PC-9 (cell line): ENCODE results near the gene UBE2M. TPM values are rescaled to one million over a fixed set of nuclear protein-coding genes. Genes with fewer than 3 reads are reported as not detected.

Experiments
- BruUV-seq: library from RNA; stranded (reverse); fragments of 400-500 nt; replicated peaks from 2 replicates; lab custom pipeline; 2021; lab: Mats Ljungman, UMichigan
- CTCF ChIA-PET: fragments of 300-600 bp; sonication (Branson Sonifier 250); formaldehyde crosslinking; loops from one replicate; lab custom pipeline; 2022; ENCODE audit warnings: antibody characterized with exemption; lab: Charles Lee
- POLR2A ChIA-PET: fragments of 300-600 bp; sonication (Branson Sonifier 250); formaldehyde crosslinking; loops from one replicate; lab custom pipeline; 2022; ENCODE audit warnings: antibody characterized with exemption; ENCODE audit not compliant: unreplicated experiment; lab: Charles Lee
- DNase-seq, 2 experiments: peaks; one replicate each; pipeline versions ENCODE4 v3.0.0 to v3.0.0-alpha.2; 2015 to 2022; ENCODE audit warnings: mixed read lengths in 1 of 2
- H2AFZ ChIP-seq: fragments of 200-600 bp; sonication (generic); 2 replicates; pipeline ENCODE4 v1.8.1; 2017; ENCODE audit warnings: antibody characterized with exemption
- H3F3A ChIP-seq: fragments of 200-600 bp; sonication (generic); 2 replicates; pipeline ENCODE4 v1.8.1; 2017; ENCODE audit warnings: antibody characterized with exemption, mild to moderate bottlenecking, low read depth; ENCODE audit not compliant: insufficient read depth
- H3K27ac ChIP-seq: fragments of 200-600 bp; sonication (generic); 2 replicates; pipeline ENCODE4 v1.6.1; 2016; ENCODE audit warnings: mixed run types
- H3K27me3 ChIP-seq: fragments of 200-600 bp; sonication (generic); 2 replicates; pipeline ENCODE4 v1.6.1; 2016; ENCODE audit warnings: low read depth, mixed run types; ENCODE audit not compliant: insufficient read depth
- H3K36me3 ChIP-seq: fragments of 200-600 bp; sonication (generic); 2 replicates; pipeline ENCODE4 v1.6.1; 2016; ENCODE audit warnings: low read depth, mixed run types
- H3K4me1 ChIP-seq: fragments of 200-600 bp; sonication (generic); replicated peaks from 2 replicates; pipeline ENCODE4 v1.6.1; 2016; ENCODE audit warnings: mixed run types; ENCODE audit not compliant: insufficient read depth
- H3K4me2 ChIP-seq: fragments of 200-600 bp; sonication (generic); 2 replicates; pipeline ENCODE4 v1.6.1; 2017; ENCODE audit warnings: mixed run types
- H3K4me3 ChIP-seq: fragments of 200-600 bp; sonication (generic); 2 replicates; pipeline ENCODE4 v1.6.1; 2016; ENCODE audit warnings: mixed run types
- H3K79me2 ChIP-seq: fragments of 200-600 bp; sonication (generic); 2 replicates; pipeline ENCODE4 v1.6.1; 2017; ENCODE audit warnings: low read depth, mixed run types
- H3K9me2 ChIP-seq: fragments of 200-600 bp; sonication (generic); 2 replicates; pipeline ENCODE4 v1.8.1; 2017; ENCODE audit warnings: mild to moderate bottlenecking; ENCODE audit not compliant: insufficient read depth
- H3K9me3 ChIP-seq: fragments of 200-600 bp; sonication (generic); 2 replicates; pipeline ENCODE4 v1.8.1; 2016; ENCODE audit warnings: low read depth; ENCODE audit not compliant: insufficient read depth
- H4K20me1 ChIP-seq: fragments of 200-600 bp; sonication (generic); 2 replicates; pipeline ENCODE4 v1.8.1; 2017; ENCODE audit not compliant: insufficient read depth
- CTCF ChIP-seq: fragments of 200-600 bp; sonication (generic); conservative IDR thresholded peaks from 2 replicates; pipeline ENCODE4 v1.6.1; 2017; ENCODE audit warnings: mixed run types, antibody characterized with exemption, mild to moderate bottlenecking, moderate library complexity
- EZH2 ChIP-seq: fragments of 200-600 bp; sonication (generic); IDR thresholded peaks from 2 replicates; pipeline ENCODE4 v1.8.0; 2017; ENCODE audit warnings: antibody characterized with exemption, low read depth
- intact Hi-C: fragments of 100-400 bp; cut with micrococcal nuclease; formaldehyde crosslinking; loops from one replicate; pipeline ENCODE4 v1.10.0; 2022; ENCODE audit not compliant: unreplicated experiment
- total RNA-seq: library from RNA; stranded (reverse); gene quantifications from 2 replicates; pipeline ENCODE4 v1.2.3, GENCODE V29; 2021

Gene UBE2M
- total RNA-seq, 1 experiment from 2014 or later = not detected

- Histone ChIP-seq H3K27me3 (no peaks in the 10 kb centered on the region), H3K4me3 (no peak overlapping the region), H2AFZ (no peak overlapping the region), H3K4me1 (no peaks in the 10 kb centered on the region), H3K9me3 (no peaks in the 10 kb centered on the region), H4K20me1 (no peaks in the 10 kb centered on the region), H3K79me2 (no peaks in the 10 kb centered on the region), H3K9me2 (no peaks in the 10 kb centered on the region), H3K27ac (no peak overlapping the region), H3K4me2 (no peak overlapping the region), H3F3A (no peaks in the 10 kb centered on the region), H3K36me3 (no peaks in the 10 kb centered on the region)
- CTCF ChIA-PET = no interaction called here
- TF ChIP-seq CTCF (no peak), EZH2 (no peak)
- no peak for DNase-seq
- BruUV-seq = no TSS peak
- intact Hi-C loops = no loop called here
- POLR2A ChIA-PET = no interaction called here
Measured at GRCh38 chr19:58585442-58586132, 27.2 kb upstream of the UBE2M start.

- intact Hi-C loops = no loop called here
Measured at GRCh38 chr19:58584498-58585441, 26.4 kb upstream of the UBE2M start.

GRCh38 chr19:58582985-58583384 is 24.6 kb upstream of the UBE2M start:
- Histone ChIP-seq H3K79me2 (no peaks in the 10 kb centered on the region), H3K27me3 (no peaks in the 10 kb centered on the region), H3K9me3 (no peaks in the 10 kb centered on the region), H3K4me1 (no peaks in the 10 kb centered on the region), H3K9me2 (no peaks in the 10 kb centered on the region), H3F3A (no peaks in the 10 kb centered on the region), H3K36me3 (no peaks in the 10 kb centered on the region), H3K27ac (no peak overlapping the region), H3K4me2 (no peak overlapping the region), H4K20me1 (no peaks in the 10 kb centered on the region), H2AFZ (no peak overlapping the region), H3K4me3 (no peak overlapping the region)
- ChIA-PET POLR2A (no interaction called here), CTCF (no interaction called here)
- no TSS peak for BruUV-seq
- intact Hi-C loops = no loop called here
- TF ChIP-seq CTCF = no peak
- TF ChIP-seq EZH2 = no peak
- no peak for DNase-seq

More at GRCh38 chr19:58584498-58585441, 26.4 kb upstream of the UBE2M start:
- H3K9me2 ChIP-seq = no peaks in the 10 kb centered on the region
- H2AFZ ChIP-seq = no peak overlapping the region
- no peaks in the 10 kb centered on the region for H3K4me1 ChIP-seq
- H3K36me3 ChIP-seq = no peaks in the 10 kb centered on the region
- CTCF ChIA-PET = no interaction called here
- no peaks in the 10 kb centered on the region for H3F3A ChIP-seq
- no peak overlapping the region for H3K4me3 ChIP-seq
- no peaks in the 10 kb centered on the region for H3K9me3 ChIP-seq
- H3K4me2 ChIP-seq = no peak overlapping the region
- no peak overlapping the region for H3K27ac ChIP-seq
- DNase-seq = no peak
- no peak for TF ChIP-seq CTCF
- TF ChIP-seq EZH2 = no peak
- POLR2A ChIA-PET = no interaction called here
- BruUV-seq = no TSS peak
- H3K27me3 ChIP-seq = no peaks in the 10 kb centered on the region
- H3K79me2 ChIP-seq = no peaks in the 10 kb centered on the region
- H4K20me1 ChIP-seq = no peaks in the 10 kb centered on the region
